ENCODE measurements around the gene SPTLC2. TPM values are rescaled to one million over a fixed set of nuclear protein-coding genes. Genes with fewer than 3 reads are reported as not detected.

SPTLC2 gene
- total RNA-seq, 1 donor from 2014 or later: 31.9 TPM

DNA sequence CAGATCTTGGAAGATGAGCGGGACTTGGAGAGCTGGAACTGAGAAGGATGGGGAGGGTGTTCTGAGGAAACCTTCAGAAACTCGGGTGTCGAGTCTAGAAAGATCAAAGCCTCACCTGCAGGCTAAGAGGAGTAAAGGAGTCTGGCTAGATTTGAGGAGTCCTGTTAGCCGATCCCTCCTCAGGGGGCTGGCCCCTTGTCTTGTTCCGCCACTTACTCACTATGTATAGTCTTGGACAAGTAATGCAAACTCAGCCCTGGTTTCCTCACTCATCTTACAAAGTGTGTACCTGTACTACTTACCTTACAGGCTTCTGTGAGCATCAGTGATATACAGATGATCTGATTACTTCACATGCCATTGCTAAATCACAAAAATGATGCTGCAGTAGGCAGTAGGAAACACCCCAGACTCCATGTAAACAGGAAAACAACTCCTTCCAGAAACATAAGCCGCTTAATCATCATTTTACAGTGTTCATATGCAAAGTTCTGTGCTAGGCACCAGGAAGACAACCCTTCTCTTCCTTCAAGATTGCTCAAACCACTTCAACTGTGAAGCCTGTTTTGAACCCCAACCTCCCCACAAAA, 2.0 kb upstream of the SPTLC2 start:
- Histone ChIP-seq H3K4me3 (ENCODE audit: low read depth, low read length) (no peak overlapping the region), H3K27me3 (ENCODE audit: control insufficient read depth, insufficient read depth, low read length) (no peaks in the 10 kb centered on the region), H3K36me3 (ENCODE audit: control insufficient read depth, insufficient read depth, low read length) (no peaks in the 10 kb centered on the region)
- TF ChIP-seq, protein P1, sequence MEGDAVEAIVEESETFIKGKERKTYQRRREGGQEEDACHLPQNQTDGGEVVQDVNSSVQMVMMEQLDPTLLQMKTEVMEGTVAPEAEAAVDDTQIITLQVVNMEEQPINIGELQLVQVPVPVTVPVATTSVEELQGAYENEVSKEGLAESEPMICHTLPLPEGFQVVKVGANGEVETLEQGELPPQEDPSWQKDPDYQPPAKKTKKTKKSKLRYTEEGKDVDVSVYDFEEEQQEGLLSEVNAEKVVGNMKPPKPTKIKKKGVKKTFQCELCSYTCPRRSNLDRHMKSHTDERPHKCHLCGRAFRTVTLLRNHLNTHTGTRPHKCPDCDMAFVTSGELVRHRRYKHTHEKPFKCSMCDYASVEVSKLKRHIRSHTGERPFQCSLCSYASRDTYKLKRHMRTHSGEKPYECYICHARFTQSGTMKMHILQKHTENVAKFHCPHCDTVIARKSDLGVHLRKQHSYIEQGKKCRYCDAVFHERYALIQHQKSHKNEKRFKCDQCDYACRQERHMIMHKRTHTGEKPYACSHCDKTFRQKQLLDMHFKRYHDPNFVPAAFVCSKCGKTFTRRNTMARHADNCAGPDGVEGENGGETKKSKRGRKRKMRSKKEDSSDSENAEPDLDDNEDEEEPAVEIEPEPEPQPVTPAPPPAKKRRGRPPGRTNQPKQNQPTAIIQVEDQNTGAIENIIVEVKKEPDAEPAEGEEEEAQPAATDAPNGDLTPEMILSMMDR (IDR thresholded peaks at IDR 0.05; ENCODE audit: insufficient read depth, low read length, severe bottlenecking): no peak
- DNase-seq (ENCODE audit: low read depth) (peak; percentile 37), FAIRE-seq (no peak)

DNA sequence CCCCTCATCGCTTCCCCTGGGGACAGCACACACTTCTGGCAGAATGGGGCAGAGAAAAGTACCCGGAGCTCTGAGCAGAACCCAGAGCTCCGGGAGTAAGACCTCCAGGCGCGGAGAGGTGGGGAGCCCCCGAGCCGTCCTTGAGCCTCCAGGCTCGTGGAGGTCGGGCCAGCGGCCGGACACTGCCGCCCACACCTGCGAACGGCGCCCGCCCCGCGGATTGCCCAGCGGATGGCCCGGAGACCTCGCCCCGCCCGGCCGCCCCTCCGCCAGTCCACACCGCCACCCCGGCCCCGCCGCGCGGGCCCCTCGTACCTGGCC, 344 bp downstream of the SPTLC2 start:
- H3K4me3 ChIP-seq (ENCODE audit: low read depth, low read length): peak overlapping the region; percentile 75
- FAIRE-seq (no peak), DNase-seq (ENCODE audit: low read depth) (no peak)
- H3K36me3 ChIP-seq (ENCODE audit: control insufficient read depth, insufficient read depth, low read length): no peaks in the 10 kb centered on the region
- no peaks in the 10 kb centered on the region for H3K27me3 ChIP-seq (ENCODE audit: control insufficient read depth, insufficient read depth, low read length)
- TF ChIP-seq, protein P1 (IDR thresholded peaks at IDR 0.05; ENCODE audit: insufficient read depth, low read length, severe bottlenecking): no peak

DNA sequence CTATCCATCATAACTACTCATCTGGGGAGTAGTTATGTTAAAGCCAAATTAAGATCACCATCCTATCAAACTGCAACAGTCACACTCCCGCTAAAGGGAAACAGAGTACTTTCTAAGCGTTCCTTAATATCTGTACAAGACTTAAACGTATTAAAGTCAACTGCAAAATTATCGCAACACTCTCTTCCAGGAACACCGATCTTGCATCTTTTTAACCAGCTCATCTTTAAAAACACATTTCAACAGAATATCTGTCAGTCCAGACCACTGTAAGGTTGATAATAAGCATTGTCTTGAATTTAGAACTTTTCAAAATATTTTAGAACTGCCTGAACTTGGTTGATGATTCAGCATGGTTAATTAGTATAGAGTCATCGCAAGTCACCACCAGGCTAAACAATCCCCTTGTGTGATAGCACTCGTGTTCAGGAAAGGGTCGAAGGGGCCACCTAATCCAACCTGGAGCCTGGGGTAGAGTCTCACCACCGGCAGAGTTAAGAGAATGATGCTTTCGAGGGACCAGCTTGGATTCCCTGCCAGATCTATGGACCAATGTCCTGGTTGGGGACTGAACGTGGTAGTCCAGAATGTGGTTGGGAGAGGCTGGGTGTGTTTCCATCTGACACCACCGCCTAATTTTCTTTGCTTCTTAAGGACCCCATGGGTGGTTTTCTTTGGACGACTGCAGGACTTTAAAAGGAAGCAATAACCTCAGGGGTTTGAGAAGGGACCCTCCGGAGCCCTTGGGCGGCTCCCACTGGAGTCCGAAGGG, 890 bp downstream of the SPTLC2 start:
- peak; percentile 71 for DNase-seq (ENCODE audit: low read depth)
- Histone ChIP-seq H3K27me3 (ENCODE audit: control insufficient read depth, insufficient read depth, low read length) (no peaks in the 10 kb centered on the region), H3K36me3 (ENCODE audit: control insufficient read depth, insufficient read depth, low read length) (no peaks in the 10 kb centered on the region), H3K4me3 (ENCODE audit: low read depth, low read length) (peak overlapping the region; percentile 75)
- TF ChIP-seq, protein P1 (IDR thresholded peaks at IDR 0.05; ENCODE audit: insufficient read depth, low read length, severe bottlenecking): no peak
- FAIRE-seq: no peak

DNA sequence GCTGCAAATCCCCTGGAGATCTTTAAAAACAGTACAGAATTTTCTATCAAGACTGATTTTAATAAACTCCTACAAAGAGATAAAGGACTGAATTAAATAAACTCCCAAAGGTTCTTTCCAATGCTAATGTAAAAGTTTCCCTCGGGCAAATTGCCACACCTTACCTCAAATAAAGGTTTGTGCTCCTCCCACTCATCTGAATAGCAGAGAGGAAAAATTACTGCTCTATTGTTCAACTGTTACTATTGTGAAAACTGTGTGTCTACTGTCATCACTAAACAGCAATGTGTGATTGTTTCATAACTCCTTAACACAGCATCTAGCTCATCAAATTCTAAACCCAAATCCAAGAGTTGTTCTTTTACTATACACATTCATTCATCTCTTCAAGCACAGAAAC, 3.2 kb downstream of the SPTLC2 start:
- peak; percentile 83 for DNase-seq (ENCODE audit: low read depth)
- TF ChIP-seq, protein P1 (IDR thresholded peaks at IDR 0.05; ENCODE audit: insufficient read depth, low read length, severe bottlenecking): no peak
- H3K4me3 ChIP-seq (ENCODE audit: low read depth, low read length): no peak overlapping the region
- no peak for FAIRE-seq
- no peaks in the 10 kb centered on the region for H3K27me3 ChIP-seq (ENCODE audit: control insufficient read depth, insufficient read depth, low read length)
- no peaks in the 10 kb centered on the region for H3K36me3 ChIP-seq (ENCODE audit: control insufficient read depth, insufficient read depth, low read length)

DNA sequence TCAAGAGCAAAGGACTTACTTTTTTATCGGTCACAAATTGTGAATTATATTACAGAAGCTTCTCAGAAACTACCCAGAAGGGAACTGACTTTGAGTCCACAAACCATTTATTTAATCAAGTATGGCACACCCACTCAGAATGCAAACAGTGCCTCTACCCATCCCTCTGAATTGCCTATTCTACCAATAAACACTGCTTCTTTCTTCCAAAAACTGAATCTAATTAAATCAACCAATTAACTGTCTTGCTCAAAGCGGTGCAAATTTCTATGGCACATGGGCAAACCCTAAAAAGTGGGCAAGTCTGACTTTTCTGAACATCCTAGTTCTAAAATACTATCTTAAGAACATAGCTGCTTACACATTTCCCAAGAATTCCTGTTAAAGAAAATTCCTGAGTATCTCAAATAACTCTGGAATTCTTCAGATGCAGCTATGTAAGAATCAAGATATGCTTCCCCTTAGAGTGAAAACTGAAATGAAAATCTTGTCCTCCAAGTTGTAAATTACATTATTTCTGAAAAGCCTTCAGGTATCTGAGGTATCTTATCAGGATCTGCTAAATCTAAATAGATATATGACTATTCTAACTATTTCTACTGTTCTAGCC, 4.3 kb downstream of the SPTLC2 start:
- Histone ChIP-seq H3K27me3 (ENCODE audit: control insufficient read depth, insufficient read depth, low read length) (no peaks in the 10 kb centered on the region), H3K36me3 (ENCODE audit: control insufficient read depth, insufficient read depth, low read length) (no peaks in the 10 kb centered on the region), H3K4me3 (ENCODE audit: low read depth, low read length) (no peak overlapping the region)
- no peak for DNase-seq (ENCODE audit: low read depth)
- TF ChIP-seq, protein P1 (IDR thresholded peaks at IDR 0.05; ENCODE audit: insufficient read depth, low read length, severe bottlenecking): no peak
- no peak for FAIRE-seq
